Mesodermal cell (in vitro differentiated cells): Measurements from ENCODE around the gene STK32C.

Experiments
- H3K27ac ChIP-seq: 2 replicates; pipeline ENCODE4 v1.7.0; 2013; ENCODE audit warnings: mild to moderate bottlenecking, low read depth, low read length, moderate library complexity; ENCODE audit not compliant: severe bottlenecking
- H3K36me3 ChIP-seq: 2 replicates; pipeline ENCODE4 v1.7.1; 2013; ENCODE audit warnings: mild to moderate bottlenecking, low read length, moderate library complexity; ENCODE audit not compliant: control insufficient read depth, insufficient read depth
- H3K4me1 ChIP-seq: one replicate; pipeline ENCODE4 v1.7.1; 2013; ENCODE audit warnings: mild to moderate bottlenecking, low read length; ENCODE audit not compliant: insufficient read depth, control insufficient read depth, poor library complexity, severe bottlenecking
- H3K4me3 ChIP-seq: 2 replicates; pipeline ENCODE4 v1.7.0; 2013; ENCODE audit warnings: low read length, control low read depth, mild to moderate bottlenecking; ENCODE audit not compliant: insufficient read depth, poor library complexity, severe bottlenecking; ENCODE audit errors: extremely low read depth
- H3K9me3 ChIP-seq: 2 replicates; pipeline ENCODE4 v1.7.1; 2013; ENCODE audit warnings: mild to moderate bottlenecking, low read length, moderate library complexity; ENCODE audit not compliant: control insufficient read depth
- WGBS, 2 experiments: methylation state at CpG; one replicate each; pipeline ENCODE4 v1.1.5; 2013; ENCODE audit warnings: missing lambda C conversion rate in 2 of 2; ENCODE audit not compliant: insufficient coverage in 2 of 2; 5-methylcytosine and 5-hydroxymethylcytosine counted together

Gene STK32C

GRCh38 chr10:132250481-132251475 is 57.0 kb downstream of the STK32C start:
- WGBS, 2 experiments: 90 to 91% methylated on average over 20 to 23 of the region's 30 CpGs
- Histone ChIP-seq H3K36me3 (no peaks in the 10 kb centered on the region), H3K4me1 (peaks cover 4% of the 10 kb centered on the region), H3K9me3 (no peaks in the 10 kb centered on the region), H3K27ac (no peak overlapping the region), H3K4me3 (no peak overlapping the region)

GRCh38 chr10:132249824-132250375 is 57.9 kb downstream of the STK32C start:
- Histone ChIP-seq H3K4me3 (no peak overlapping the region), H3K9me3 (no peaks in the 10 kb centered on the region), H3K36me3 (no peaks in the 10 kb centered on the region), H3K4me1 (peaks cover 4% of the 10 kb centered on the region), H3K27ac (no peak overlapping the region)
- 92 to 94% methylated on average over 10 to 15 of the region's 17 CpGs for WGBS, 2 experiments

GRCh38 chr10:132249226-132249724 is 58.5 kb downstream of the STK32C start:
- 82% methylated on average over 10 to 11 of the region's 11 CpGs for WGBS, 2 experiments
- Histone ChIP-seq H3K9me3 (no peaks in the 10 kb centered on the region), H3K36me3 (no peaks in the 10 kb centered on the region), H3K4me1 (peaks cover 4% of the 10 kb centered on the region), H3K27ac (no peak overlapping the region), H3K4me3 (no peak overlapping the region)

GRCh38 chr10:132248455-132249225 is 59.1 kb downstream of the STK32C start:
- Histone ChIP-seq H3K4me1 (peaks cover 4% of the 10 kb centered on the region), H3K27ac (no peak overlapping the region), H3K36me3 (no peaks in the 10 kb centered on the region), H3K4me3 (peak overlapping the region; percentile 29), H3K9me3 (no peaks in the 10 kb centered on the region)
- 52 to 59% methylated on average over 18 to 20 of the region's 38 CpGs for WGBS, 2 experiments

GRCh38 chr10:132247943-132248342 is 59.8 kb downstream of the STK32C start:
- Histone ChIP-seq H3K4me3 (no peak overlapping the region), H3K9me3 (no peaks in the 10 kb centered on the region), H3K4me1 (peaks cover 8% of the 10 kb centered on the region), H3K27ac (no peak overlapping the region), H3K36me3 (no peaks in the 10 kb centered on the region)
- 84 to 89% methylated on average over 19 of the region's 19 CpGs for WGBS, 2 experiments

- Histone ChIP-seq H3K4me1 (peaks cover 8% of the 10 kb centered on the region), H3K4me3 (no peak overlapping the region), H3K36me3 (no peaks in the 10 kb centered on the region), H3K9me3 (no peaks in the 10 kb centered on the region), H3K27ac (no peak overlapping the region)
- 91 to 95% methylated on average over 13 of the region's 13 CpGs for WGBS, 2 experiments
Observed at GRCh38 chr10:132246296-132246695, 61.5 kb downstream of the STK32C start.

- no peaks in the 10 kb centered on the region for H3K36me3 ChIP-seq
- no peaks in the 10 kb centered on the region for H3K9me3 ChIP-seq
- 93 to 97% methylated on average over 11 to 12 of the region's 14 CpGs for WGBS, 2 experiments
- peaks cover 8% of the 10 kb centered on the region for H3K4me1 ChIP-seq
- no peak overlapping the region for H3K4me3 ChIP-seq
- H3K27ac ChIP-seq: no peak overlapping the region
Observed at GRCh38 chr10:132245056-132245455, 62.7 kb downstream of the STK32C start.

- no peak overlapping the region for H3K27ac ChIP-seq
- peaks cover 4% of the 10 kb centered on the region for H3K4me1 ChIP-seq
- no peak overlapping the region for H3K4me3 ChIP-seq
- H3K9me3 ChIP-seq: no peaks in the 10 kb centered on the region
- WGBS, 2 experiments: 91 to 100% methylated on average over 5 to 11 of the region's 11 CpGs
- H3K36me3 ChIP-seq: no peaks in the 10 kb centered on the region
Observed at GRCh38 chr10:132243626-132244025, 64.1 kb downstream of the STK32C start.

- H3K36me3 ChIP-seq: no peaks in the 10 kb centered on the region
- no peak overlapping the region for H3K4me3 ChIP-seq
- H3K9me3 ChIP-seq: no peaks in the 10 kb centered on the region
- H3K4me1 ChIP-seq: peaks cover 4% of the 10 kb centered on the region
- no peak overlapping the region for H3K27ac ChIP-seq
- 87 to 88% methylated on average over 12 of the region's 12 CpGs for WGBS, 2 experiments
Observed at GRCh38 chr10:132243141-132243540, 64.6 kb downstream of the STK32C start.

GRCh38 chr10:132242103-132242840 is 65.5 kb downstream of the STK32C start:
- Histone ChIP-seq H3K4me3 (no peak overlapping the region), H3K9me3 (no peaks in the 10 kb centered on the region), H3K27ac (no peak overlapping the region), H3K4me1 (peaks cover 4% of the 10 kb centered on the region), H3K36me3 (no peaks in the 10 kb centered on the region)
- WGBS, 2 experiments: 85% methylated on average over 14 to 16 of the region's 23 CpGs
